Measurements from ENCODE around the gene LRRTM3.

Gene LRRTM3

DNA sequence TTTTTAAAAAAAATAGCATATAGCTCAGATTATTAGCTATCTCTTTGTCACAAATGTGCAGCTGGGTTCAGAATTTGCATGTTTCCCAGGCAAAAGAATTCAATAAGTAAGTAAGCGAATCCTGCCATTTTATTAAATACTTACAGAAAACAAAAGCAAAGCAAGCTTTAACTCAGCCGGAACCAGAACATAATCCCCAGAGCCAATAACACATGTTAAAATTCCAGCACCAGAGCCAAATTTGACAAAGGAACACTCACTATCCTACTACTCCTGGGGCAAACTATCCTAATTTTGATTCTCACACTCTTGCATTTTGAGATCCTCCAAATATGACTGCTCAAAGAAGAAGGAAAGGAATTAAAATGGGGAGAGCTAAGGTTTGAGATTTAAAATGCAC is 32.6 kb downstream of the LRRTM3 start:
- H3K27me3 ChIP-seq (replicated peaks): no peaks in the 10 kb centered on the region
- no peak overlapping the region for H3K27ac ChIP-seq
- DNase-seq: no peak
- in situ Hi-C loops (cut with HindIII; ENCODE audit: low pct_ligation_motif_present, low sequenced_read_pairs): no loop called here
- no peak overlapping the region for H3K4me3 ChIP-seq (ENCODE audit: low read depth, low read length)
- TF ChIP-seq, protein P1, sequence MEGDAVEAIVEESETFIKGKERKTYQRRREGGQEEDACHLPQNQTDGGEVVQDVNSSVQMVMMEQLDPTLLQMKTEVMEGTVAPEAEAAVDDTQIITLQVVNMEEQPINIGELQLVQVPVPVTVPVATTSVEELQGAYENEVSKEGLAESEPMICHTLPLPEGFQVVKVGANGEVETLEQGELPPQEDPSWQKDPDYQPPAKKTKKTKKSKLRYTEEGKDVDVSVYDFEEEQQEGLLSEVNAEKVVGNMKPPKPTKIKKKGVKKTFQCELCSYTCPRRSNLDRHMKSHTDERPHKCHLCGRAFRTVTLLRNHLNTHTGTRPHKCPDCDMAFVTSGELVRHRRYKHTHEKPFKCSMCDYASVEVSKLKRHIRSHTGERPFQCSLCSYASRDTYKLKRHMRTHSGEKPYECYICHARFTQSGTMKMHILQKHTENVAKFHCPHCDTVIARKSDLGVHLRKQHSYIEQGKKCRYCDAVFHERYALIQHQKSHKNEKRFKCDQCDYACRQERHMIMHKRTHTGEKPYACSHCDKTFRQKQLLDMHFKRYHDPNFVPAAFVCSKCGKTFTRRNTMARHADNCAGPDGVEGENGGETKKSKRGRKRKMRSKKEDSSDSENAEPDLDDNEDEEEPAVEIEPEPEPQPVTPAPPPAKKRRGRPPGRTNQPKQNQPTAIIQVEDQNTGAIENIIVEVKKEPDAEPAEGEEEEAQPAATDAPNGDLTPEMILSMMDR (IDR thresholded peaks at IDR 0.05; ENCODE audit: low read depth, low read length, missing control alignments): no peak
- no peaks in the 10 kb centered on the region for H3K36me3 ChIP-seq (replicated peaks)

DNA sequence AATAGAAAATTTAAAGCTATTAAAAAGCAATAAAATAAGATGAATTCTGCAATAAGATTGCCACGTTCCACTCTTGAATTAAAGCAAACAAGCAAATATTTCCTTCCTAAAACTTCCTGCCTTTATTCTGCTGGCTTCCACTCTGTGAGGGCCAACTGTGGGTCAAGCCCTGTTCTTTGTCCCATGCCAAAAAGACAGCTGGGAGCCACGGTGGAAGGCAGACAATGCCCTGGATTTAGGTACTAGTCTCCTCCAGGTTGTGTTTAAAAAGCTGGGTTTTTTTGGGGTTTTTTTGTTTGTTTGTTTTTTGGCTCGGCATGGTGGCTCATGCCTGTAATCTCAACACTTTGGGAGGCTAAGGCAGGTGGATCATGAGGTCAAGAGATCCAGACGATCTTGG is 39.1 kb downstream of the LRRTM3 start:
- in situ Hi-C loops (cut with HindIII; ENCODE audit: low pct_ligation_motif_present, low sequenced_read_pairs): no loop called here

DNA sequence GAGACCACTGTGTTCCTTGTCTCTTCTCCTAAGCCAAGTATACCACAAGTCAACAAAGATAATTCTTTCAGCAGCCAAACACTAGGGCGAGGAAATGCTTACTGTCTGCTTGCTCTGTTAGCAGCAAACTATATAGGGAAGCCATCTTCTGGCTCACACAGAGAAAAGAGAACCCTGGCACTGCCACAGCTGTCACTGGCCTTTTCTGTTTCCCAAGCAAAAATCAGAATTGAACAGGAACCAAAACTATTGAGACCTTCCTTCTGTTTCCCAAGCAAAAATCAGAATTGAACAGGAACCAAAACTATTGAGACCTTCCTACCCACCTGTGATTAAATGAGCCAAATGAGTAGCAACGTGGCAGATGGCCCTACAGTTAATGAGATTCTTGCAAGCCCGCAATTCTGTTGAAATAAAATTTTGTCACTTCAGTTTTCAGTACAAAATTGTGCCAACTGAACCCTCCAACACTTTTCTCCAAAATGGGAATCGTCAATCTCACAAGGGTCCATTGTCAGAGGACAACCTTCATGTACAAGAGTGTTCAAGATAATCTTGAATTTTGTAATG is 54.5 kb downstream of the LRRTM3 start:
- TF ChIP-seq, protein P1 (IDR thresholded peaks at IDR 0.05; ENCODE audit: low read depth, low read length, missing control alignments): no peak
- DNase-seq: no peak
- H3K27ac ChIP-seq: no peak overlapping the region
- no peak overlapping the region for H3K4me3 ChIP-seq (ENCODE audit: low read depth, low read length)
- H3K27me3 ChIP-seq (replicated peaks): no peaks in the 10 kb centered on the region
- in situ Hi-C loops (cut with HindIII; ENCODE audit: low pct_ligation_motif_present, low sequenced_read_pairs): no loop called here
- no peaks in the 10 kb centered on the region for H3K36me3 ChIP-seq (replicated peaks)

More for the DNA sequence above, 39.1 kb downstream of the LRRTM3 start:
- TF ChIP-seq, protein P1 (IDR thresholded peaks at IDR 0.05; ENCODE audit: low read depth, low read length, missing control alignments): no peak
- H3K4me3 ChIP-seq (ENCODE audit: low read depth, low read length): no peak overlapping the region
- no peak for DNase-seq
- H3K36me3 ChIP-seq (replicated peaks): no peaks in the 10 kb centered on the region
- no peaks in the 10 kb centered on the region for H3K27me3 ChIP-seq (replicated peaks)
- no peak overlapping the region for H3K27ac ChIP-seq

DNA sequence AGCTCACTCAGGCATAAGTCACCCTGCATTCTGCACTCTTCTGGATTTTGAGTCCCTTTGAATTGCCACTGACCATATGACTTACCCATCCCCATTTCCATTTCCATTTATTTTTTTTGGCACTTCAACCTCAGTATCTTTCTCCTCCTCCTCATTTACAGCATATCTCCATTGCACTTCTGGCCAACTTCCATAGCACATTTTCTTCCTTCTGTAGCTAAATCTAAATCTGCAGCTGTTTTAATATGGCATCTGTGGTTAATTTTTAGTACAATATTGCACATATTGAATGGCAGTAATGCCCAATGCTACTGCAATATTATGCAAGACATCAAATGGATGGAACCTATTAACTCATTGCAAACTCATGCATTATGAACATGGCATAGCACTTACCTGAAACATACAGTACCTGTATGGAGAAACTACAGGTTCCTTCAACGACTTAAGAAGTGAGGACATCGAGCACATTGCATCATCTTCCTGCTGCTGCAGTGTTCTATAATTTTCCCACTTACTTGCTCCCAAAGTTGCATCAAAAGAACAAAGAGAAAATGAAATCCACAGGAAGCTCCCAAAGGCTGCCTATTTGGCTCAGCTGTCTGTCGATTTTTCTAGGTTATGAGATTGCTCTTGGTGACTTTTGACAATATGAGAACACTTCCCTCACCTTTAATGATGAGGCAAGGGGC is 55.7 kb downstream of the LRRTM3 start:
- Histone ChIP-seq H3K4me3 (ENCODE audit: low read depth, low read length) (no peak overlapping the region), H3K27ac (no peak overlapping the region), H3K36me3 (replicated peaks) (no peaks in the 10 kb centered on the region), H3K27me3 (replicated peaks) (no peaks in the 10 kb centered on the region)
- in situ Hi-C loops (cut with HindIII; ENCODE audit: low pct_ligation_motif_present, low sequenced_read_pairs): no loop called here
- TF ChIP-seq, protein P1 (IDR thresholded peaks at IDR 0.05; ENCODE audit: low read depth, low read length, missing control alignments): no peak
- DNase-seq: no peak

DNA sequence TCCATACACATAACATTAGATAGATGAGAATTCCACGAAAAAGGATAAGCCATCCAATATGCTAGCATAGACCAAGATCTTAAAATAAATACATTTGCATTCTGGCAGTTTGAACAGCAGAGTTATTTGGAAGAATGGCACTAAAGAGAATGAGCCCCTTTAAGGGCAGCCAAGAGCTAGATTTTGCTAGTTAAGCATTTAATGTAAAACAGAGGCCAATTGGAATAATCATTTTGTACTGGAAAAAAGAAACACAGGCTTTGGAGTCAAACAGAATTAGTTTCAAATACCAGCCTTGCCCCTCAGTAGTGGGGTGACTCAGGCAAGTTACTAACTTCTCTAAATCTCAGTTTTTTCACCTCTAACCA is 56.2 kb downstream of the LRRTM3 start:
- in situ Hi-C loops (cut with HindIII; ENCODE audit: low pct_ligation_motif_present, low sequenced_read_pairs): no loop called here

More for the DNA sequence above, 56.2 kb downstream of the LRRTM3 start:
- no peaks in the 10 kb centered on the region for H3K36me3 ChIP-seq (replicated peaks)
- H3K4me3 ChIP-seq (ENCODE audit: low read depth, low read length): no peak overlapping the region
- TF ChIP-seq, protein P1 (IDR thresholded peaks at IDR 0.05; ENCODE audit: low read depth, low read length, missing control alignments): no peak
- no peak for DNase-seq
- H3K27me3 ChIP-seq (replicated peaks): no peaks in the 10 kb centered on the region
- no peak overlapping the region for H3K27ac ChIP-seq
